HEK293 (cell line): ENCODE data around the gene MED20.

Experiments
- AEBP2 ChIP-seq: fragments of 450-650 bp; formaldehyde crosslinking; IDR thresholded peaks from 2 replicates; pipeline ENCODE4 v1.5.1; 2016; ENCODE audit warnings: missing biosample characterization, missing genetic modification characterization, borderline replicate concordance
- GLIS1 ChIP-seq: fragments of 450-650 bp; formaldehyde crosslinking; IDR thresholded peaks from 2 replicates; pipeline ENCODE4 v1.5.1; 2016; ENCODE audit warnings: missing biosample characterization, missing genetic modification characterization
- HOXA7 ChIP-seq: sonication (generic); formaldehyde crosslinking; IDR thresholded peaks from 2 replicates; pipeline ENCODE4 v1.8.1; 2022; ENCODE audit warnings: missing genetic modification reagents, borderline replicate concordance
- INSM2 ChIP-seq: fragments of 450-650 bp; formaldehyde crosslinking; IDR thresholded peaks from 2 replicates; pipeline ENCODE4 v1.5.1; 2016; ENCODE audit warnings: missing biosample characterization, missing genetic modification characterization
- KLF9 ChIP-seq: fragments of 450-650 bp; formaldehyde crosslinking; IDR thresholded peaks from 2 replicates; pipeline ENCODE4 v1.5.1; 2016; ENCODE audit warnings: missing biosample characterization, missing genetic modification characterization, low read depth
- SALL2 ChIP-seq: fragments of 450-650 bp; formaldehyde crosslinking; IDR thresholded peaks from 2 replicates; pipeline ENCODE4 v1.5.0; 2017; ENCODE audit warnings: missing biosample characterization, mild to moderate bottlenecking, missing genetic modification characterization, borderline replicate concordance
- SCRT2 ChIP-seq: fragments of 450-650 bp; formaldehyde crosslinking; IDR thresholded peaks from 2 replicates; pipeline ENCODE4 v1.5.1; 2016; ENCODE audit warnings: missing biosample characterization, missing genetic modification characterization
- TSHZ1 ChIP-seq: fragments of 450-650 bp; formaldehyde crosslinking; IDR thresholded peaks from 2 replicates; pipeline ENCODE4 v1.5.1; 2016; ENCODE audit warnings: missing biosample characterization, missing genetic modification characterization, borderline replicate concordance
- ZBTB17 ChIP-seq: fragments of 450-650 bp; formaldehyde crosslinking; IDR thresholded peaks from 2 replicates; pipeline ENCODE4 v1.5.1; 2016; ENCODE audit warnings: missing biosample characterization, missing genetic modification characterization
- ZNF133 ChIP-seq: fragments of 450-650 bp; formaldehyde crosslinking; IDR thresholded peaks from 2 replicates; pipeline ENCODE4 v1.5.1; 2016; ENCODE audit warnings: missing biosample characterization, missing genetic modification characterization
- ZNF148 ChIP-seq: fragments of 450-650 bp; formaldehyde crosslinking; IDR thresholded peaks from 2 replicates; pipeline ENCODE4 v1.5.0; 2017; ENCODE audit warnings: missing biosample characterization, missing genetic modification characterization, borderline replicate concordance
- ZNF16 ChIP-seq: fragments of 450-650 bp; formaldehyde crosslinking; IDR thresholded peaks from 2 replicates; pipeline ENCODE4 v1.5.1; 2016; ENCODE audit warnings: low read depth, missing biosample characterization, missing genetic modification characterization
- ZNF223 ChIP-seq: fragments of 450-650 bp; formaldehyde crosslinking; IDR thresholded peaks from 2 replicates; pipeline ENCODE4 v1.5.1; 2016; ENCODE audit warnings: missing biosample characterization, missing genetic modification characterization
- ZNF394 ChIP-seq: fragments of 450-650 bp; formaldehyde crosslinking; IDR thresholded peaks from 2 replicates; pipeline ENCODE4 v1.5.1; 2016; ENCODE audit warnings: missing biosample characterization, missing genetic modification characterization, mild to moderate bottlenecking, moderate library complexity, borderline replicate concordance
- ZNF398 ChIP-seq: fragments of 450-650 bp; formaldehyde crosslinking; IDR thresholded peaks from 2 replicates; pipeline ENCODE4 v1.5.1; 2017; ENCODE audit warnings: missing biosample characterization, missing genetic modification characterization
- ZNF423 ChIP-seq: fragments of 450-650 bp; formaldehyde crosslinking; IDR thresholded peaks from 2 replicates; pipeline ENCODE4 v1.5.1; 2016; ENCODE audit warnings: missing biosample characterization, missing genetic modification characterization
- ZNF518A ChIP-seq: fragments of 450-650 bp; formaldehyde crosslinking; conservative IDR thresholded peaks from 2 replicates; pipeline ENCODE4 v1.5.1; 2016; ENCODE audit warnings: low read depth, missing biosample characterization, missing genetic modification characterization
- ZNF529 ChIP-seq: fragments of 450-650 bp; formaldehyde crosslinking; IDR thresholded peaks from 2 replicates; pipeline ENCODE4 v1.5.1; 2017; ENCODE audit warnings: missing genetic modification characterization, missing biosample characterization; ENCODE audit not compliant: insufficient replicate concordance
- ZNF701 ChIP-seq: fragments of 450-650 bp; formaldehyde crosslinking; IDR thresholded peaks from 2 replicates; pipeline ENCODE4 v1.5.1; 2016; ENCODE audit warnings: missing biosample characterization, missing genetic modification characterization
- ZNF791 ChIP-seq: fragments of 450-650 bp; formaldehyde crosslinking; IDR thresholded peaks from 2 replicates; pipeline ENCODE4 v1.5.1; 2016; ENCODE audit warnings: missing biosample characterization, missing genetic modification characterization
- ZNF830 ChIP-seq: fragments of 450-650 bp; IDR thresholded peaks from 2 replicates; pipeline ENCODE4 v1.5.0; 2018; ENCODE audit warnings: missing biosample characterization, missing genetic modification characterization, low read depth, mild to moderate bottlenecking, moderate library complexity
- ZNF843 ChIP-seq: fragments of 450-650 bp; formaldehyde crosslinking; IDR thresholded peaks from 2 replicates; pipeline ENCODE4 v1.5.1; 2016; ENCODE audit warnings: missing biosample characterization, missing genetic modification characterization

The MED20 gene

GRCh38 chr6:41942067-41942851, 21.3 kb upstream of the MED20 start (continued):
- no peak for TF ChIP-seq ZNF148 (tag by site-specific recombination)
- TF ChIP-seq HOXA7 = no peak
- TF ChIP-seq INSM2 (tag by site-specific recombination) = no peak
- no peak for TF ChIP-seq GLIS1
- TF ChIP-seq ZNF518A (tag by site-specific recombination) = peak; percentile 78
- peak; percentile 19; the same call in 1 of the 2 replicates for TF ChIP-seq ZNF394 (tag by site-specific recombination)
- TF ChIP-seq ZBTB17 = peak; percentile 34
- TF ChIP-seq ZNF791 = no peak
- TF ChIP-seq SCRT2 (tag by site-specific recombination) = no peak
- no peak for TF ChIP-seq ZNF16 (tag by site-specific recombination)
- no peak for TF ChIP-seq AEBP2 (tag by site-specific recombination)
- no peak for TF ChIP-seq ZNF830 (tag by site-specific recombination)
- no peak for TF ChIP-seq ZNF529 (tag by site-specific recombination)
- TF ChIP-seq ZNF843 = no peak
- no peak for TF ChIP-seq SALL2 (tag by site-specific recombination)
- TF ChIP-seq KLF9 (tag by site-specific recombination) = 0 out of 2 replicates have a peak, but pooled peaks have one; percentile 15
- peak; percentile 38; the same call in 1 of the 2 replicates for TF ChIP-seq ZNF423 (tag by site-specific recombination)
- no peak for TF ChIP-seq ZNF701 (tag by site-specific recombination)
- no peak for TF ChIP-seq ZNF398
- TF ChIP-seq ZNF133 (tag by site-specific recombination) = no peak
- no peak for TF ChIP-seq ZNF223 (tag by site-specific recombination)
- no peak for TF ChIP-seq TSHZ1
